Measurements from ENCODE around the gene HAPLN3.

The HAPLN3 gene

DNA sequence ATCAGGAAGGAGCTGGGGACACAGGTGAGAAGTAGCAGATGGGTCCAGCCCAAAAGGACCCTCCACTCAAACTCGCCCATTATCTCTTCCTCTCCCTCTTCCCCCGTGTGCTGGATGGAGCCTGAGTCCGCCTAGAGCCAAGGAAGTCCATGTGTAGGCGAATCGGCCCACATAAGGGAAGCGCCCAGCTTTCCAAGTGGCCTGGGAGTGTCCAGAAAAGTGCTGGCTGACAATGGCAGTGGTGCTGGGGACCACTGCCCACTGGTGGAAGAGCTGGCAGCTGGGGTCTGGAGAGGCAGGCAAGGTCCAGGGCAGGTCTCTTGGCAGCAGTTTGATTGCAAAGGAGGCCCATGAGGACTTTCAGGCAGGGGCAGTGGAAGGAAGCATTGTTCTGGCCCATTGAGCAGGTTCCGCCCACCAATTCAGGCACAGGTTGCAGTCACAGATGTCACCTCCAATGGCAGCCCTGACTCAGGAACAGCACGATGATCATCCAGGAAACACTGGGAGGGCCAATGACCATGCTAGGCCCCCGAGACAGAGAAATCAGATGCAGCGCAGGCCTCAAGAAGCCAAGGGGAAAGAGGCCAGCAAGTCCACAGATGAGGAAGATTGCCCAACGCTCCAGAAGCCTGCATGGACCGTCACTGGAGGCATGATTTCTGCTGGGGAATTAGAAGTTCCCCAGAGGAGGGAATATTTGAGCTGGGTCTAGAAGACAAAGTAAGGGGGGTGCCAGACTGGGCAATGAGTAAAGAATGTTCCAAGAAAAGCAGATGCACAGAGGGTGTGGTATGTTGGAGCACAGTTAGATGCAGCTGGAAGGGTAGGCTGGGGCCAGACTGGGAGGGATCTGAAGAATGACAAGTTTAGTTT is 14.8 kb upstream of the HAPLN3 start:
- TF ChIP-seq, protein P1, sequence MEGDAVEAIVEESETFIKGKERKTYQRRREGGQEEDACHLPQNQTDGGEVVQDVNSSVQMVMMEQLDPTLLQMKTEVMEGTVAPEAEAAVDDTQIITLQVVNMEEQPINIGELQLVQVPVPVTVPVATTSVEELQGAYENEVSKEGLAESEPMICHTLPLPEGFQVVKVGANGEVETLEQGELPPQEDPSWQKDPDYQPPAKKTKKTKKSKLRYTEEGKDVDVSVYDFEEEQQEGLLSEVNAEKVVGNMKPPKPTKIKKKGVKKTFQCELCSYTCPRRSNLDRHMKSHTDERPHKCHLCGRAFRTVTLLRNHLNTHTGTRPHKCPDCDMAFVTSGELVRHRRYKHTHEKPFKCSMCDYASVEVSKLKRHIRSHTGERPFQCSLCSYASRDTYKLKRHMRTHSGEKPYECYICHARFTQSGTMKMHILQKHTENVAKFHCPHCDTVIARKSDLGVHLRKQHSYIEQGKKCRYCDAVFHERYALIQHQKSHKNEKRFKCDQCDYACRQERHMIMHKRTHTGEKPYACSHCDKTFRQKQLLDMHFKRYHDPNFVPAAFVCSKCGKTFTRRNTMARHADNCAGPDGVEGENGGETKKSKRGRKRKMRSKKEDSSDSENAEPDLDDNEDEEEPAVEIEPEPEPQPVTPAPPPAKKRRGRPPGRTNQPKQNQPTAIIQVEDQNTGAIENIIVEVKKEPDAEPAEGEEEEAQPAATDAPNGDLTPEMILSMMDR (IDR thresholded peaks at IDR 0.05; ENCODE audit: insufficient read depth, low read length, missing control alignments): no peak
- no peak for DNase-seq (ENCODE audit: low read depth, low spot score)
- ChIA-PET CTCF (interaction anchor here (1.1 to 11.4 kb wide), 11 partner anchors 8 to 268 kb away, joined by 3 to 148 read pairs (median 5); no protein-coding TSS in a partner anchor), POLR2A (interaction anchor here (1.4 to 3.7 kb wide), 2 partner anchors 9 to 93 kb away, joined by 4 to 22 read pairs; no protein-coding TSS in a partner anchor)
- H3K4me3 ChIP-seq (ENCODE audit: low read depth, low read length): peak overlapping the region; percentile 65

DNA sequence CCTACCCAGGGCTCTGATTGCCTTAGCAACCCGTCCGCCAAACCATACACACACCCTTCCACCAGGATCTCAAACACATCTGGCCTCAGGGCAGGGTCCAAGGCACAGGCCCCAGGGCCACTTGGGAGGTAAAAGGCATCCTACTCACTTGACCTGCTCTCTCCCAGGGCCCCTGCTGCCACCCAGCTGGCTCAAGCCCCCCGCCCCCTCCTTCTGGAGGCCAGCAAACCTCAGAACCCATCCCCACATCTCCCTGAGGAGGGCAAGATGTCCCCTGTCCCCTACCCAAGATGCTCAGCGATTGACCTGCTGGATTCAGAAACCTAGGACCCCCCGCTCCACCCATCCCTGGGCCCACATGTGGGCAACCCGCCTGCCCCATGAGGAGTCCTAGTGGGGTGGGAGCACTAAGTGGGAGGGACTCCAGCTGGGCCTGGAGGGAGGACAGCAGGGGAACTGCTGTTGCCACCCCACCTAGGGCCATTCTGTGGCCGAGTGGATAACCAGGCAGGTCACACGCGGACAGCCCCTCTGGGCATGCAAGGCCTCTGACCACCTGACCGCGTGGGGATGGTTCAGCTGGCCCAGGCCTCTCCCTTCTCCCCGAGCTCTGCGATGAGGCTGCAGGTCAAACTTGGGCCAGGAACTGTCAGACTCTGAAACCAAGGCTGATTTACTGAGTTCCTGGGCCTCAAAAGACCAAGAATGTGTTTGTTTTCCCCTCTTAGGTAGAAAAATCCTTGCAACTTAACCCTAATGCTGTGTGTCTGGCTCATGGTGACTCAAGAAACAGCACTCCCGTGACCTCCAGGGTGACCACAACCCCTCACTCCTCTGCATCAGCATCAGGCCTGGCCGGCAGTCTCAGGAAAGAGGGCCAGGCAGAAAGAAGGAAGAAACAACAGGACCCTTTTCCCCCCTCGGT is 13.6 kb upstream of the HAPLN3 start:
- no peak for DNase-seq (ENCODE audit: low read depth, low spot score)
- POLR2A ChIA-PET: interaction anchor here (1.4 kb wide), 1 partner anchor 10 kb away, joined by 4 read pairs; no protein-coding TSS in a partner anchor
- CTCF ChIA-PET: interaction anchor here (1.1 to 11.4 kb wide), 7 partner anchors 10 to 269 kb away, joined by 3 to 148 read pairs (median 6); no protein-coding TSS in a partner anchor
- peak overlapping the region; percentile 65 for H3K4me3 ChIP-seq (ENCODE audit: low read depth, low read length)
- TF ChIP-seq, protein P1 (IDR thresholded peaks at IDR 0.05; ENCODE audit: insufficient read depth, low read length, missing control alignments): no peak

DNA sequence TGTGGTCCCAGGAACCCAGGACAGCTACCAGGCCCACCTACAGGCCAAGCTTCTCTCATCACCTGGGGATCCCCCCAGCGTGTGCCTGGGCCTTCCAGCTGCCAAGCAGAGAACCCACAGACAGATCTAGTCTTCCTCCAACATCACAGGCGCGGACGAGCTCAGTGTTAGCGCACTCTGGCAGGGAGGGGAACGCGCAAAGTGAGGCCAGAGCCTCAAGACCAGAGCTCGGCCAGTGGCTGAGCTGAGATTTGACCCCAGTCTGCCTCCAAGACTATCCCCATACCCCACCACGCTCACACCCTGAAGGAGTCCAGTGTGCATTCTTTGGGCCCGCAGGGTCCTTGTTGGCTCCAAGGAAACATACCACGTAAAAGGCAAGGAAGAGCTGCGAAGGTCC is 12.8 kb upstream of the HAPLN3 start:
- peak overlapping the region; percentile 20; the same call in 1 of the 2 replicates for H3K4me3 ChIP-seq (ENCODE audit: low read depth, low read length)
- ChIA-PET CTCF (interaction anchor here (0.9 to 11.4 kb wide), 9 partner anchors 8 to 269 kb away, joined by 3 to 148 read pairs (median 5); no protein-coding TSS in a partner anchor), POLR2A (no interaction called here)
- no peak for DNase-seq (ENCODE audit: low read depth, low spot score)
- TF ChIP-seq, protein P1 (IDR thresholded peaks at IDR 0.05; ENCODE audit: insufficient read depth, low read length, missing control alignments): no peak

DNA sequence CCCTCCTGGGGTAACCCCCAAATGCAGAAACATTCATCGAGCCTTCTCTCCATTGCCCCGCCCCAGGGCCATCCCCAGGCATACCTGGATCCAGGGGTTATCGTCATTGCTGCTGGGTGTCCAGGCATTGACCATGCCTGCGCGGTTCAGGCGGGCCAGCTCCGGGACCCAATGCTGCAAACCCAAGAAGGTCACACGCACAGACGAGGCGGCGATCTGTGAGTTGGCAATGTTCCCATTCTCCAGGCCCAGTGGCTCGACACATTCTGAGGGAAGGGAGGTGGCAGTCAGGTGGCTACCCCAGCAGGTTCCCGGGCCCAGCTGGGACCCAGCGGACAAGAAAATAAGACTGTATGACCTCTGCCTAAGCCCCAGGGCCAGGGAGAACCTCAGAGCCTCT is 11.8 kb upstream of the HAPLN3 start:
- CTCF ChIA-PET: interaction anchor here (1.2 to 11.4 kb wide), 7 partner anchors 10 to 250 kb away, joined by 3 to 176 read pairs (median 5); no protein-coding TSS in a partner anchor
- no peak overlapping the region for H3K4me3 ChIP-seq (ENCODE audit: low read depth, low read length)
- no peak for DNase-seq (ENCODE audit: low read depth, low spot score)
- TF ChIP-seq, protein P1 (IDR thresholded peaks at IDR 0.05; ENCODE audit: insufficient read depth, low read length, missing control alignments): no peak
- POLR2A ChIA-PET: interaction anchor here (3.2 kb wide), 1 partner anchor 82 kb away, joined by 16 read pairs; no protein-coding TSS in a partner anchor

DNA sequence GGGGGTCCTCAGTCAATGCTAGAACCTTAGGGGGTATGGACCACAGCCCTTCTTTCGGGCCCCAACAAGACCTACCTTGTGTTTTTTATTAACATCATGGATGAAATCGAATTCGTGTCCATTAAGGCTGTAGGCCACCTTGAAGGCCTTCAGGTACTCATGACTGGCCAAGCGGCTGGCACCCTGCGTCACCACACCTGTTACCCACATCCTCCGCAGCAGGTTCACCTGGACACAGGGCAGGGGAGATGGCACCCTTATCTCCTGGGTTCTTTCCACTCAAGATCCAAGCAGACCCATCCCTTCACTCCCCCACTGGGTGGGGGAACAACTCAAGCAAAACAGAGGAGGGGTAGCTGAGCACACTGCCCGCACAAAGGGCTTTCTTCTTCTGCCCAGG is 11.2 kb upstream of the HAPLN3 start:
- H3K4me3 ChIP-seq (ENCODE audit: low read depth, low read length): no peak overlapping the region
- POLR2A ChIA-PET: interaction anchor here (2.3 to 3.2 kb wide), 2 partner anchors 82 to 112 kb away, joined by 6 to 16 read pairs; no protein-coding TSS in a partner anchor
- CTCF ChIA-PET: interaction anchor here (1.2 to 11.4 kb wide), 9 partner anchors 9 to 271 kb away, joined by 3 to 176 read pairs (median 27); no protein-coding TSS in a partner anchor
- DNase-seq (ENCODE audit: low read depth, low spot score): no peak
- TF ChIP-seq, protein P1 (IDR thresholded peaks at IDR 0.05; ENCODE audit: insufficient read depth, low read length, missing control alignments): no peak
